Hematopoietic multipotent progenitor cell treated with erythropoietin and hydrocortisone succinate and interleukin-3 and kit ligand, for 17 days (in vitro differentiated cells): Measurements from ENCODE around the gene ST8SIA4.
"Not testable (repeated sequence)": the region's sequence is repeated elsewhere in the genome, so short reads cannot be mapped to it uniquely, and the experiment has no call there.

Source experiments
- DNase-seq: peaks from one replicate; pipeline ENCODE4 v3.0.0-alpha.2; 2015; ENCODE audit warnings: low spot score

ST8SIA4 gene

GRCh38 chr5:100787648-100788047, 115.4 kb downstream of the ST8SIA4 start:
- DNase-seq = no peak

- not testable (repeated sequence) for DNase-seq
Measured at GRCh38 chr5:100785536-100785935, 117.5 kb downstream of the ST8SIA4 start.

- no peak for DNase-seq
Measured at GRCh38 chr5:100780376-100780870, 122.7 kb downstream of the ST8SIA4 start.

- no peak for DNase-seq
Measured at GRCh38 chr5:100779669-100780375, 123.3 kb downstream of the ST8SIA4 start.

GRCh38 chr5:100777680-100778300, 125.3 kb downstream of the ST8SIA4 start:
- DNase-seq = no peak

GRCh38 chr5:100775533-100775855, 127.6 kb downstream of the ST8SIA4 start:
- DNase-seq = no peak

- no peak for DNase-seq
Measured at GRCh38 chr5:100772548-100772947, 130.5 kb downstream of the ST8SIA4 start.

GRCh38 chr5:100772006-100772405, 131.1 kb downstream of the ST8SIA4 start:
- no peak for DNase-seq

- DNase-seq = no peak
Measured at GRCh38 chr5:100771181-100771580, 131.9 kb downstream of the ST8SIA4 start.

GRCh38 chr5:100768221-100768620, 134.9 kb downstream of the ST8SIA4 start:
- no peak for DNase-seq

GRCh38 chr5:100762995-100763394, 140.1 kb downstream of the ST8SIA4 start:
- no peak for DNase-seq

GRCh38 chr5:100762108-100762507, 141.0 kb downstream of the ST8SIA4 start:
- no peak for DNase-seq

- no peak for DNase-seq
Measured at GRCh38 chr5:100761192-100761591, 141.9 kb downstream of the ST8SIA4 start.

GRCh38 chr5:100760688-100761087, 142.4 kb downstream of the ST8SIA4 start:
- no peak for DNase-seq

GRCh38 chr5:100758780-100759179, 144.3 kb downstream of the ST8SIA4 start:
- no peak for DNase-seq

GRCh38 chr5:100758306-100758705, 144.8 kb downstream of the ST8SIA4 start:
- no peak for DNase-seq

- no peak for DNase-seq
Measured at GRCh38 chr5:100757618-100758017, 145.5 kb downstream of the ST8SIA4 start.
